Astrocyte (in vitro differentiated cells and primary cell): ENCODE measurements around the gene CACNB2.

Experiments used
- EZH2 ChIP-seq: IDR thresholded peaks from 2 replicates; pipeline ENCODE4 v1.6.1; 2012; ENCODE audit warnings: mild to moderate bottlenecking, low read length, inconsistent platforms; ENCODE audit not compliant: insufficient read depth
- TF ChIP-seq, protein P1 (sequence below): IDR thresholded peaks from 2 replicates; pipeline ENCODE4 v1.5.1; 2011; ENCODE audit warnings: low read depth, mild to moderate bottlenecking, inconsistent platforms, low read length, moderate library complexity; ENCODE audit not compliant: insufficient read depth

DNA sequence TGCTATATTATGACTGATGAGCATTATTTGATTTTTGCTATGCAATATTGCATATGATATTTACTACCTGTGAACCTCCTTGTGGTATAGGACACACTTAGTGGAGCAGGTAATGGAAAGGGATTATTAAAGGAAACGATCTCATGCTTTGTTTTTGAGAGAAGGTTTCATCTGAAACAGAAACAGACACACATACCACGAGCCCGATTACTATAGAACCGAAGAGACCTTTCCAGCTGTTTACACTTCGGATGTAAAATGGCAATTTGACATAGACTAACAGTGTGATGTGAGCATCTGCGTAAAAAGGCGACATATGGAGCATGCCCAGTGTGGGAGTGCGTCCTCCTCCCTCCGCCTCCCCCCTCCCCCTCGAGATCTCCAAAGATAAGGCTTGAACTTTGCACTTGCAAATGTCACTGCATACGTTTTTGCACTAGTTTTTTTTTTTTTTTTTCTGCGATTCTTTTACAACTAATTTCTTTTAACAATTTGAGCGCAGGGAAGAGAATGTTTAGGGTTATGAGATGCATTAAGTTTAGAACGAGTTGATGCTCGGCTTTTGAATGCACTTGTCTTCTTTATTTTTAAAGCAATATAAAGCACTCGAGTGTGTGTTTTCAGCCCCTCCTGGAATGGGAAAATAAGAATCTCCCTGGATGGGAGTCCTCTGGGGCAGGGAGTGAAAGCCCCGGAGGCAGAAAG, 260.1 kb downstream of the CACNB2 start:
- TF ChIP-seq EZH2, result no peak
- TF ChIP-seq, protein P1, sequence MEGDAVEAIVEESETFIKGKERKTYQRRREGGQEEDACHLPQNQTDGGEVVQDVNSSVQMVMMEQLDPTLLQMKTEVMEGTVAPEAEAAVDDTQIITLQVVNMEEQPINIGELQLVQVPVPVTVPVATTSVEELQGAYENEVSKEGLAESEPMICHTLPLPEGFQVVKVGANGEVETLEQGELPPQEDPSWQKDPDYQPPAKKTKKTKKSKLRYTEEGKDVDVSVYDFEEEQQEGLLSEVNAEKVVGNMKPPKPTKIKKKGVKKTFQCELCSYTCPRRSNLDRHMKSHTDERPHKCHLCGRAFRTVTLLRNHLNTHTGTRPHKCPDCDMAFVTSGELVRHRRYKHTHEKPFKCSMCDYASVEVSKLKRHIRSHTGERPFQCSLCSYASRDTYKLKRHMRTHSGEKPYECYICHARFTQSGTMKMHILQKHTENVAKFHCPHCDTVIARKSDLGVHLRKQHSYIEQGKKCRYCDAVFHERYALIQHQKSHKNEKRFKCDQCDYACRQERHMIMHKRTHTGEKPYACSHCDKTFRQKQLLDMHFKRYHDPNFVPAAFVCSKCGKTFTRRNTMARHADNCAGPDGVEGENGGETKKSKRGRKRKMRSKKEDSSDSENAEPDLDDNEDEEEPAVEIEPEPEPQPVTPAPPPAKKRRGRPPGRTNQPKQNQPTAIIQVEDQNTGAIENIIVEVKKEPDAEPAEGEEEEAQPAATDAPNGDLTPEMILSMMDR, result no peak
